H1 (cell line): ENCODE measurements around the gene OSBPL3.

Experiments
- CTCF ChIP-seq, 3 experiments: IDR thresholded peaks; 1 replicate in 2 of 3; 2 replicates in 1 of 3; pipeline versions ENCODE4 v1.5.1 to v1.6.1; 2011; ENCODE audit warnings: low read length in 3 of 3, mild to moderate bottlenecking in 3 of 3, inconsistent platforms in 2 of 3, low read depth in 1 of 3, moderate library complexity in 1 of 3; ENCODE audit not compliant: insufficient read depth in 1 of 3; ENCODE audit errors: control extremely low read depth in 1 of 3
- TBP ChIP-seq: IDR thresholded peaks from 2 replicates; pipeline ENCODE4 v1.6.1; 2011; ENCODE audit warnings: low read depth, low read length, improper control_type of control experiment

DNA sequence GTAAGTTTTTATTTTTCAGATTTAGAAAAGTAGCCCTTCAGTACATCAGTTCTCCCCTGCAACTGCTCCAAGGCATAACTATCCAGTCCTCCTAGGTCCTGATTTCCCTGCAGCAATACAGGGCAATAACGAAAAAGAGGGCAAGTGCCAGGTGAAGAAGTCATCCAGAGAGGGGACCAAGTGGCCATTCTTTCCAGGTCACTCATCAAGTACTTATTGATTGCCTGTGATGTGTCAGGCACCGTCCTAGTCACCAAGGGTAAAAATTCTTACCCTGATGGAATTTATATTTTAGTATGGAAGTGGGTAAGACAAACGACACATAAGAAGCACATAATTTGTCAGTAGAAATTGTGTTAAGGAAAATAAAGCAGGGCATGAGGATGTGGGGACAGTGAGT, 155.6 kb downstream of the OSBPL3 start:
- TF ChIP-seq CTCF (IDR thresholded peaks at IDR 0.05; ENCODE audit: control extremely low read depth in 1 of 3, insufficient read depth in 1 of 3, low read depth in 1 of 3, low read length in 3 of 3) (no peak), TBP (no peak)
